Hindlimb muscle (tissue), 1 donor: ENCODE data around the gene SORT1. TPM values are rescaled to one million over a fixed set of nuclear protein-coding genes. Genes with fewer than 3 reads are reported as not detected.
"Not testable (repeated sequence)": the region's sequence is repeated elsewhere in the genome, so short reads cannot be mapped to it uniquely, and the experiment has no call there.

ENCODE experiments used
- DNase-seq: peaks from one replicate; pipeline ENCODE4 v3.0.0-alpha.2; 2013
- polyA plus RNA-seq: library from polyadenylated mRNA; unstranded; fragments of 120-200 nt; gene quantifications from one replicate; pipeline ENCODE4 v1.2.1, GENCODE V29; 2013; ENCODE audit not compliant: insufficient read length

SORT1 gene
- polyA plus RNA-seq, 1 donor: 32.9 TPM

GRCh38 chr1:109295712-109296415 is 101.9 kb downstream of the SORT1 start:
- no peak for DNase-seq

DNA sequence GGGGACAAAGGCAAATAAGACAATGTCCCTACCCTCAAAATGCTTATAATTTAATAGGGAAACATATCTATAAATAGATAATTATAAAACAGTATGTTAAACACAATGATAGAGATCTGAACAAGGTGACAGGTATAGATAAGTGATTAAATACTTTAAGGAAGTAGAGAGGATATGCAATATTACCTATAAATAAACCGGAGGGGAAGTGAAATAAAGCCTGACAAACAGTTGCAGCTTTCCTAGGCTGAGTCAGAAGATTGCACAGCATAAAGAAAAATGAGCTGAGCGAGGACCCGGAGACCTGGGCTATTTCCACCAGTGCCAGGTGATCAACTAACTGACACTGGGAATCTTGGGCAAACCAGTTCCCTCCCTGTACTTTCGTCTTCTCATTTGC is 103.2 kb downstream of the SORT1 start:
- DNase-seq: no peak

- DNase-seq: no peak
Observed at GRCh38 chr1:109293026-109293425, 104.7 kb downstream of the SORT1 start.

DNA sequence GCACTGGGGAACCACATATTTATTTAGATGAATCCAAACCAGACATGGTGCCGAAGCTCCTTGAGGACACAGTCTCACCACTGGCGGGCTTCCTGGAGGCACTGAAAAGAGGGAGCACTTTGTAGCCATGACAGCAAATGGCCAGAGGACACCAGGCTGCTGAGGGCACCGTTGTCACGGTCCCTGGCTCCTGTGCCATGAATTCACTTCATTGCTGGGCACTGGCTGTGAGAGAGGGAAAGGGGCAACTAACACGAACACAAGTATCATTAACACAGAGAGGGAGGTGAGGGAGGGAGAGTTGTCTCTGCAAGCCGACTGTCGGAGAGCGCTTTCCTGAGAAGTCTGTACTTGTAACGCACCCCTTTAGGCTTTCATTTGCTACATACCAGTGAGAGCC is 105.4 kb downstream of the SORT1 start:
- no peak for DNase-seq

- DNase-seq: no peak
Observed at GRCh38 chr1:109290998-109291397, 106.7 kb downstream of the SORT1 start.

GRCh38 chr1:109290137-109290536 is 107.6 kb downstream of the SORT1 start:
- no peak for DNase-seq

DNA sequence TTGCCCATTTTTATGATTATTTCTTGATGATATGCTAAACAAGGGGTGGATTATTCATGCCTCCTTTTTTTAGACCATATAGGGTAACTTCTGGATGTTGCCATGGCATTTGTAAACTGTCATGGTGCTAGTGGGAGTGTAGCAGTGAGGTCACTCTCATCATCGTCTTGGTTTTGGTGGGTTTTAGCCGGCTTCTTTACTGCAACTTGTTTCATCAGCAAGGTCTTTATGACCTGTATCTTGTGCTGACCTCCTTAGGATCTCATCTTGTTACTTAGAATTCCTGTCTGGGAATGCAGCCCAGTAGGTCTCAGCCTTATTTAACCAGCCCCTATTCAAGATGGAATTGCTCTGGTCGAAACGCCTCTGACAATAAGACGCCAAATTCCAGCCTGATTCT is 111.0 kb downstream of the SORT1 start:
- not testable (repeated sequence) for DNase-seq

- DNase-seq: no peak
Observed at GRCh38 chr1:109283748-109284600, 113.7 kb downstream of the SORT1 start.

DNA sequence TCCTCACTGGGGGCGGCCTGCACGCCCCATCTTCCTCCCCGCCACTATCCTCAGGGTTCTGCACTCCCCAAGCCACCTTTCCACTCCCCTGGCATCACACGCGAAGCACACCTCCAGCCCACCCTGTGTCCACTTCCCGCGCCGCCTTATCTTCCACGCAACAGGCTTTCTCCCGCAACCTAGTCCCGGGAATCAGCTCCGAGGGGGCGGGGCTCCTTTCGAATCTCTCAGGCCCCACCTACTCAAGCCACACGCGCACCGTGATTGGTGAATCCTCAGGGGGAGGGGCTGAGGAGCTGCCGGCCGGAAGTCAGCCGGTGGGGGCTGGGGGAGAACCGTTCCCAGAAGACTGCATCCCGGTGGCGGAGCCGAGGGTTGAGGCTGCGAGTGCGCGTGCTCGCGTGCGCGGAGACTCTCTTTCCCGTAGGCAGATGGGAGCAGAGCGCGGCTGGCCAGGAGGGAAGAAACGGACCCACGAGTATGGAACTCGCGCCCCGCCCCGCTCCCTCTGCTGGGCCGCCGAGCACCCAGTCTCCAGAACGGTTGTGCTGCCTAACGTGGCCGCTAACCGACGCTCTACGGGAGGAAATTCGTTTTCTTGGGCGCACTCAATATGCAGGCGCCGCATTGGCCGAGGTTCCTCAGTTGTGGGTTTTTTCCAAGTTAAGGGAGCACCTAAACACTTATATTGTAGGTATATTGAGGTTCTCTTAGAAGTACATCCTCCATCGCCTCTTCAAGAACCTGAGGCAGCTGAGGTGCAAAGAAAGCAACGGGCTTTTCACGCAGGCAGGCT is 114.6 kb downstream of the SORT1 start, which contains the start of gene PSRC1:
Gene PSRC1 (minus strand): TSS at position 194 of the 796 bp plus-strand sequence.
- DNase-seq: peak; percentile 95

DNA sequence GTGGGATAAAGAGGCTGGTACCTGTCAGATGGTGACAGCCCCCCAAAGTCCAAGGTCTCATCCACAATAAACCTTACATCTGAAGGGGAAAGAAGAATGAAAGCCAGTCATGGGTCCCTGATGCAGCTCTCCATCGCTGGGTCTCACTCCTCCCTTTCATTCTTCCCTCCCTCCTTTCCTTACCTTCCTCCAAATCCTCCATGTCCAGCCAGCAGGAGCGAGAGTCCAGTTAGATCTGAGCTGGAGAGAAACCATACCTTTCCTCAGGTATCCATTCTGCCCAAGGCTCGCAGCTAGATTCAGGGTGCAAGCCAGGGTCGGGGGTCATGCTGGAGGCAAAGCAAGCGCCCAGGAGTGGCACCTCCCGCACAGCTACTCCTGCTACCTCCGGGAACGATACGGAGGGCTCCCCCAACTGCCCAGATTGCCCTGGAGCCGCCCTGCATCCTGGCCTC is 115.2 kb downstream of the SORT1 start:
- DNase-seq: no peak

- DNase-seq: no peak
Observed at GRCh38 chr1:109281680-109282496, 115.8 kb downstream of the SORT1 start.

GRCh38 chr1:109280862-109281261 is 116.9 kb downstream of the SORT1 start:
- no peak for DNase-seq

GRCh38 chr1:109279615-109280278 is 118.0 kb downstream of the SORT1 start:
- no peak for DNase-seq

DNA sequence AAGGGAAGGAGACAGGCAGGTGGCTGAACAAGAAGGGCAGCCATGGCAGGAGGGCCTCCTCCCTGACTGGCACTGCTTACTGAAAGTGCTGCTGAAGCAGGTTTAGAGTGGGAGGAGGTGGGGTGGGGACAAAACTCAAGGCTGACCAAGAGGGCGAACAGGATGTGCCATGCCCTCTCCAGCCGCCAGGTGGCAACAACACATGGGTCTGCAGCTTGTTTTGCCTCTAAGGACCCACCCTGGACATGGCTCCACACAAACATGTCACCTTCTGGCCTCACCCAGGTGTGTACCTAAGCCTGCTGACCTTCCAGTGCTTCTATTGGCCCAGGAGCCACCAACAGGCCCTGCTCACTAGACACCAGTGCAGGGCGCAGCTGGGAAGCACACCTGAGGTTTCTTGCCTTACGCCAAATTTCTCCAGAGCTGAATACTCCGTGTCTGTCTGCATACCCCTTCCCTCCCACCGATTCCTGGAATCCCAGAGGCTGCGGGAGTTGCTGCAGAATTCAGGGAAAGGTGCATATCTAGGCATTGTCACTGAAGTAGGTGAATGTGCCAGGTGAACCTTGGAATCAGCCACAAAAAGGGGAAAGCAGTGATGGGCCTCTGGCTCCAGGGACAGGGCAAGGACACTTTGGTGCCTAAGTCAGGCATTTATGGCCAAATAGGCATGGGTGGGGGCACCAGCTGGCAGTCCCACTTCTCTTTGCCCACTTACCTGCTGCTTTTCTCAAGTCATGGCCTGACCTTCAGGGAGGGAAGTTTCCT is 120.1 kb downstream of the SORT1 start:
- DNase-seq: no peak

DNA sequence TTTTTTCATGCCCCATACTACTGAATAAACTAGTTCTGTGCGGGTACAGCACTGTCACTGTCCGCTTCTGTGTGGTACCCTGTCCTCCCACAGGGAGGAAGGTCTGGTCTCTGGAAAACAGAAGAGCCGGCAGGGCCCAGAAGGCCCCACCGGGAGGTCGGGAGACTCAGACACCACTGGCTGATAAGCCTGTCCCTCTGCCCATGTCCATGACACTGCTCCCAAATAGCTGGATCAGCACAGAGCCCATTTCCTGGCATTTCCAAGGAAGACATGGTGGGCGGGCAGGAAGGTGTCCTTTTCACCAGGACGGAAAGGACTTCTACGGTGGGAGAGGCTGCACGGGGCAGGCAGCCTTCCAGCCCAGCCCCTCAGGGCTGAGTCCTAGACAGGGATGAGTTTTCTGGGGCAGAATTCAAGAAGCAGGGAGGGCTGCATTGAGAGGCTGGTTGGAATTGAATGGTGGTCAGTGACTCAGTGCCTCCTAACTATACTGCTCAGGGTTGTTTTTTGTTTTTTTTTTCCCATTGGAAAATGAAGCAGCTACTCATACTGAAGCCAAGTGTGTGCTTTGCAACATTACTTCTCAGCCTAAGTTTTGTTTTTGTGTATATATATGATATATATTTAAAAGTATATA is 121.9 kb downstream of the SORT1 start:
- no peak for DNase-seq

GRCh38 chr1:109274533-109275476 is 122.9 kb downstream of the SORT1 start:
- no peak for DNase-seq

DNA sequence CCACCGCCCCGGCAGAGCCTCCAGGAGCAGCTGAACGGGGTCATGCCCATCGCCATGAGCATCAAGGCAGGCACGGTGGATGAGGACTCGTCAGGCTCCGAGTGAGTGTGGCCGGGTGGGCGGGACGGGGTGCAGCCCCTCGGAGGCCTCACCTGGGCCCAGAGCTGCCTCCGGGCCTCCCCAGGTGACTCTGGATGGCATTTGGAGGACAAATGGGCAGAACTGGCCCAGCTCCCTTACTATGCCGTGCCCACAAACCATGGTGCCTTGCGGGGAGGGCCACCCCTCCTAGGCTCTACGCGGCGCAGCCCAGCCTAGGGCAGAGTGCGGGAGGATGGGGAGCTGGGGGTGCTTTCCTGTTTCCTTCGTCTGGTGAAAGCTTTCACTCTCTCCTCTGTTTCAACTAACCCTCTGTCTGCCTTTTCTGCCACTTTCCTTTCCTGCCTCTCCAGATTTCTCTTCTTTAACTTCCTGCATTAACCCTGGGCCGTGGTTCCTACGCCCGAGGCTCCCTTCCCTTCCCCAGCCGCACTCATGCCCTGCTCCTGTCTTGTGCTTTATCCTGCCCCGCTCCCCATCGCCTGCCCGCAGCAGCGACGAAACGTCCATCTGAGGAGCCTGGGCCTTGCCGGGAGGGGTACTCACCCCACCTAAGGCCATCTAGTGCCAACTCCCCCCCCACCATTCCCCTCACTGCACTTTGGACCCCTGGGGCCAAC is 124.0 kb downstream of the SORT1 start:
- no peak for DNase-seq
